OCI-LY3 (cell line): ENCODE measurements around the gene CNTNAP1.

ENCODE experiments used
- H2AFZ ChIP-seq: fragments of 200-600, 300-600 bp; shearing (Covaris generic); 2 replicates; pipeline ENCODE4 v1.6.0; 2014; ENCODE audit warnings: antibody characterized with exemption, low read depth, low read length
- H3K27ac ChIP-seq: fragments of 200-600, 300-600 bp; sonication (generic); 2 replicates; pipeline ENCODE4 v1.5.1; 2014; ENCODE audit warnings: mild to moderate bottlenecking, low read length, moderate library complexity, mixed read lengths
- H3K27me3 ChIP-seq: fragments of 200-600, 300-600 bp; sonication (generic); 2 replicates; pipeline ENCODE4 v1.6.1; 2014; ENCODE audit warnings: low read depth, low read length, mixed read lengths
- H3K36me3 ChIP-seq: fragments of 200-600, 300-600 bp; sonication (generic); replicated peaks from 2 replicates; pipeline ENCODE3; 2014; ENCODE audit warnings: low read depth, low read length, mixed read lengths
- H3K4me1 ChIP-seq: fragments of 300-600, 200-600 bp; sonication (generic); 2 replicates; pipeline ENCODE4 v1.6.1; 2014; ENCODE audit warnings: low read length, mixed read lengths
- H3K4me2 ChIP-seq: fragments of 200-600, 300-600 bp; sonication (generic); 2 replicates; pipeline ENCODE4 v1.6.1; 2014; ENCODE audit warnings: low read length, mixed read lengths
- H3K4me3 ChIP-seq: fragments of 300-600, 200-600 bp; sonication (generic); 2 replicates; pipeline ENCODE4 v1.5.1; 2014; ENCODE audit warnings: antibody characterized with exemption, mild to moderate bottlenecking, low read length, moderate library complexity
- H3K79me2 ChIP-seq: fragments of 300-600, 200-600 bp; shearing (Covaris generic); 2 replicates; pipeline ENCODE4 v1.6.1; 2014; ENCODE audit warnings: mild to moderate bottlenecking, low read length, mixed read lengths
- H3K9ac ChIP-seq: fragments of 300-600, 200-600 bp; shearing (Covaris generic); 2 replicates; pipeline ENCODE4 v1.6.0; 2014; ENCODE audit warnings: mild to moderate bottlenecking, low read length, moderate library complexity
- H3K9me3 ChIP-seq: fragments of 200-600, 300-600 bp; shearing (Covaris generic); 2 replicates; pipeline ENCODE4 v1.6.1; 2014; ENCODE audit warnings: low read length, mixed read lengths; ENCODE audit not compliant: insufficient read depth
- H4K20me1 ChIP-seq: fragments of 200-600, 300-600 bp; sonication (generic); 2 replicates; pipeline ENCODE4 v1.6.1; 2016; ENCODE audit warnings: low read length, mixed read lengths; ENCODE audit not compliant: insufficient read depth
- CTCF ChIP-seq: fragments of 200-600, 300-600 bp; sonication (generic); IDR thresholded peaks from 2 replicates; pipeline ENCODE4 v1.5.1; 2014; ENCODE audit warnings: antibody characterized with exemption, low read length, low read depth
- EZH2phosphoT487 ChIP-seq: fragments of 200-600 bp; shearing (Covaris generic); IDR thresholded peaks from 2 replicates; pipeline ENCODE4 v1.6.1; 2018; ENCODE audit warnings: antibody characterized with exemption, mixed run types, low read depth

The CNTNAP1 gene

GRCh38 chr17:42677012-42677857 lies 5.1 kb upstream of the CNTNAP1 start:
- Histone ChIP-seq H3K4me1 (peaks cover 57% of the 10 kb centered on the region), H3K27ac (peak overlapping the region; percentile 67), H2AFZ (no peak overlapping the region)

GRCh38 chr17:42677921-42678781 lies 4.2 kb upstream of the CNTNAP1 start:
- Histone ChIP-seq H3K27ac (peak overlapping the region; percentile 84), H3K4me2 (peak overlapping the region; percentile 97), H3K79me2 (peaks cover 33% of the 10 kb centered on the region), H4K20me1 (peaks cover 2% of the 10 kb centered on the region; the same call in 1 of the 2 replicates), H3K36me3 (peaks cover 5% of the 10 kb centered on the region), H3K4me1 (peaks cover 60% of the 10 kb centered on the region), H3K9me3 (no peaks in the 10 kb centered on the region), H2AFZ (no peak overlapping the region), H3K4me3 (peak overlapping the region; percentile 82), H3K9ac (peak overlapping the region; percentile 75), H3K27me3 (peaks cover 12% of the 10 kb centered on the region)
- TF ChIP-seq EZH2phosphoT487 = no peak
- no peak for TF ChIP-seq CTCF

More at GRCh38 chr17:42677012-42677857, 5.1 kb upstream of the CNTNAP1 start:
- Histone ChIP-seq H3K36me3 (peaks cover 8% of the 10 kb centered on the region), H3K9ac (peak overlapping the region; percentile 74; the same call in 1 of the 2 replicates), H3K4me3 (peak overlapping the region; percentile 91), H3K79me2 (peaks cover 24% of the 10 kb centered on the region; the same call in 1 of the 2 replicates), H3K9me3 (no peaks in the 10 kb centered on the region), H3K4me2 (peak overlapping the region; percentile 84), H4K20me1 (peaks cover 2% of the 10 kb centered on the region; the same call in 1 of the 2 replicates), H3K27me3 (peaks cover 12% of the 10 kb centered on the region)
- TF ChIP-seq EZH2phosphoT487 = no peak
- TF ChIP-seq CTCF = no peak

- Histone ChIP-seq H3K9me3 (no peaks in the 10 kb centered on the region), H3K4me3 (peak overlapping the region; percentile 82), H3K27me3 (peaks cover 12% of the 10 kb centered on the region), H3K4me1 (peaks cover 62% of the 10 kb centered on the region), H4K20me1 (peaks cover 2% of the 10 kb centered on the region; the same call in 1 of the 2 replicates), H3K4me2 (peak overlapping the region; percentile 97), H3K9ac (peak overlapping the region; percentile 75), H2AFZ (no peak overlapping the region), H3K36me3 (peaks cover 2% of the 10 kb centered on the region), H3K27ac (peak overlapping the region; percentile 84), H3K79me2 (peaks cover 37% of the 10 kb centered on the region)
- TF ChIP-seq EZH2phosphoT487 = no peak
- no peak for TF ChIP-seq CTCF
Measured at GRCh38 chr17:42678951-42679491, 3.3 kb upstream of the CNTNAP1 start.
